Occipital lobe (tissue), 2 donors: ENCODE data around the gene SH2D3C. TPM values are rescaled to one million over a fixed set of nuclear protein-coding genes. Genes with fewer than 3 reads are reported as not detected.

ENCODE experiments used
- DNase-seq: peaks from one replicate; lab custom pipeline; 2025; lab: John Stamatoyannopoulos, UW
- total RNA-seq: library from RNA; depleted of rRNA; stranded (reverse); fragments of >200 nt; gene quantifications from one replicate; pipeline ENCODE4 v1.2.3, GENCODE V29; 2014

The SH2D3C gene
- total RNA-seq, 1 donor from 2014 or later, result 5.1 TPM

GRCh38 chr9:127703289-127703946 is 75.0 kb downstream of the SH2D3C start:
- peak; percentile 24 for DNase-seq

GRCh38 chr9:127700594-127701255 is 77.7 kb downstream of the SH2D3C start:
- no peak for DNase-seq

GRCh38 chr9:127700140-127700539 is 78.3 kb downstream of the SH2D3C start:
- peak; percentile 31 for DNase-seq

- DNase-seq, result peak; percentile 98
These were observed 79.3 kb downstream of the SH2D3C start for GRCh38 chr9:127698985-127699670.

- no peak for DNase-seq
These were observed 80.1 kb downstream of the SH2D3C start for GRCh38 chr9:127698386-127698785.

GRCh38 chr9:127697575-127697974 is 80.9 kb downstream of the SH2D3C start:
- no peak for DNase-seq

- no peak for DNase-seq
These were observed 83.4 kb downstream of the SH2D3C start for GRCh38 chr9:127694890-127695720.

- no peak for DNase-seq
These were observed 84.8 kb downstream of the SH2D3C start for GRCh38 chr9:127693697-127694096.

- DNase-seq, result no peak
These were observed 85.3 kb downstream of the SH2D3C start for GRCh38 chr9:127693143-127693542.

GRCh38 chr9:127692071-127692470 is 86.4 kb downstream of the SH2D3C start:
- DNase-seq, result no peak

GRCh38 chr9:127690735-127691134 is 87.7 kb downstream of the SH2D3C start:
- DNase-seq, result no peak

GRCh38 chr9:127689329-127690000 is 89.0 kb downstream of the SH2D3C start:
- DNase-seq, result no peak

Other genes with a start within 250 kb of the SH2D3C start
- gene STXBP1, start 166.4 kb downstream of the SH2D3C start, total RNA-seq, result 78.5 TPM
- gene CFAP157, start 71.7 kb downstream of the SH2D3C start, total RNA-seq, result 0.16 TPM
- gene PTRH1, start 63.0 kb downstream of the SH2D3C start, total RNA-seq, result 5.0 TPM
- gene TTC16, start 62.6 kb downstream of the SH2D3C start, total RNA-seq, result not detected
- 7.0 TPM for gene TOR2A, start 43.4 kb downstream of the SH2D3C start, total RNA-seq
- 45.1 TPM for gene CDK9, start 7.4 kb upstream of the SH2D3C start, total RNA-seq
- gene FPGS, start 24.2 kb upstream of the SH2D3C start, total RNA-seq, result 18.1 TPM
- 0.16 TPM for gene ENG, start 76.0 kb upstream of the SH2D3C start, total RNA-seq
- gene AK1, start 99.0 kb upstream of the SH2D3C start, total RNA-seq, result 28.4 TPM
- gene ST6GALNAC6, start 120.9 kb upstream of the SH2D3C start, total RNA-seq, result 31.8 TPM
- 10.5 TPM for gene ST6GALNAC4, start 138.4 kb upstream of the SH2D3C start, total RNA-seq
- 1.4 TPM for gene PIP5KL1, start 152.1 kb upstream of the SH2D3C start, total RNA-seq
- 11.4 TPM for gene DPM2, start 159.2 kb upstream of the SH2D3C start, total RNA-seq
- 2.7 TPM for gene EEIG1, start 202.3 kb upstream of the SH2D3C start, total RNA-seq